ENCODE data around the gene DHRS12.

DHRS12 gene

GRCh38 chr13:51763486-51763885 is 40.5 kb downstream of the DHRS12 start:
- TF ChIP-seq CTCF (conservative IDR thresholded peaks at IDR 0.05; ENCODE audit: low read depth, low read length), result no peak
- DNase-seq (ENCODE audit: low read depth), result no peak
- no peak overlapping the region for H3K4me3 ChIP-seq (ENCODE audit: low read length)

DNA sequence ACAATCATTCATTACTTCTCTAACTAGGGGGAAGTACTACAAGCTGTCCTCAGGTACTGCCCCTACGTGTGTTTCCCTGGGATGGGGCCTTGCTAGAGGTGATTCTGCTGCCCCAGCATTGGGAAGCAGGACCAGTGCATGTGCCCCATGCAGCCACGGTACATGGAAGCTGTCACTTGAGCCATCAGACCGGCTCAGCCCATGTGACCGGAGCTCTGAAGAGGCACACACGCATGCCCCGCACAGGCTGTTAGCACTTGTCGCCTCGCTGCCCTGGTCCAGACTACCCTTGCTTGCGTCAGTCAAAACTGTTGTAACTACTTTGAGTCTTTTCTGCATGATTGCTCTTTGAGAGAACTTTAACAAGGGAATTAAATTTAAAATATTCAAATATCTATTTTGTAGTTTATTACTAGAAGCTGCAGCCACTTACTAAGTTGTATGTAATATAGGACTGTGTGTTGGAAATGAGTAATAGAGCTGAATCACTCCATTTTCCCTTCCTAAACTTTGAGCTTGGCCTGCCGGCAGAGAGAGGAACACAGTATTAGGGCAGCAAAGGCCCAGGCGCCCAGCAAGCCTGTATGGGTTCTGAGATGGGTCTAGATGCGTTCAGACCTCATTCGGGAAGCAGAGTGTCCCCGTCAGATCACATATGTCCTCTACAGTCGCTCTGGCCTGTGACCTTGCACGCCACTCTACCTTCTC is 42.2 kb downstream of the DHRS12 start:
- no peak for DNase-seq (ENCODE audit: low read depth)
- no peak overlapping the region for H3K4me3 ChIP-seq (ENCODE audit: low read length)
- TF ChIP-seq CTCF (conservative IDR thresholded peaks at IDR 0.05; ENCODE audit: low read depth, low read length), result no peak

DNA sequence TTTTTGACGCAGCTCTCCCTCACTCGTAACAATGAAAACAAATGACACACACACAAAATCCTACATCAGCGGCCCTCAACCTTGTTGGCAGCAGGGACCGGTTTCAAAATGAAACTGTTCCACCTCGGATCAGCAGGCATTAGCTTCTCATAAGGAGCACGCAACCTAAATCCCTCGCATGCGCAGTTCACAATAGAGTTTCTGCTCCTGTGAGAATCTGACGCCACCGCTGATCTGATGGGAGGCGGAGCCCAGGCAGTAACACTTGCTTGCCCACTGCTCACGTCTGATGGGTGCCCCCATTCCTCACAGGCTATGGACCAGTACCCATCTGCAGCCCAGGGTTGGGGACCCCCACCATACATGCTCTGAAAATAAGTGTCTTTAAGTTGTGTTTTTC is 43.4 kb downstream of the DHRS12 start:
- peak overlapping the region; percentile 47 for H3K4me3 ChIP-seq (ENCODE audit: low read length)
- TF ChIP-seq CTCF (conservative IDR thresholded peaks at IDR 0.05; ENCODE audit: low read depth, low read length), result no peak
- peak; percentile 80 for DNase-seq (ENCODE audit: low read depth)

- no peak for DNase-seq (ENCODE audit: low read depth)
- H3K4me3 ChIP-seq (ENCODE audit: low read length), result no peak overlapping the region
- TF ChIP-seq CTCF (conservative IDR thresholded peaks at IDR 0.05; ENCODE audit: low read depth, low read length), result no peak
Measured at GRCh38 chr13:51759240-51759639, 44.7 kb downstream of the DHRS12 start.

- no peak for DNase-seq (ENCODE audit: low read depth)
- no peak for TF ChIP-seq CTCF (conservative IDR thresholded peaks at IDR 0.05; ENCODE audit: low read depth, low read length)
- no peak overlapping the region for H3K4me3 ChIP-seq (ENCODE audit: low read length)
Measured at GRCh38 chr13:51758691-51759090, 45.3 kb downstream of the DHRS12 start.

GRCh38 chr13:51756651-51757050 is 47.3 kb downstream of the DHRS12 start:
- no peak for DNase-seq (ENCODE audit: low read depth)
- H3K4me3 ChIP-seq (ENCODE audit: low read length), result no peak overlapping the region
- TF ChIP-seq CTCF (conservative IDR thresholded peaks at IDR 0.05; ENCODE audit: low read depth, low read length), result no peak

All from retinal pigment epithelial cell (primary cell).